ENCODE data around the gene RUNDC1.

DNA sequence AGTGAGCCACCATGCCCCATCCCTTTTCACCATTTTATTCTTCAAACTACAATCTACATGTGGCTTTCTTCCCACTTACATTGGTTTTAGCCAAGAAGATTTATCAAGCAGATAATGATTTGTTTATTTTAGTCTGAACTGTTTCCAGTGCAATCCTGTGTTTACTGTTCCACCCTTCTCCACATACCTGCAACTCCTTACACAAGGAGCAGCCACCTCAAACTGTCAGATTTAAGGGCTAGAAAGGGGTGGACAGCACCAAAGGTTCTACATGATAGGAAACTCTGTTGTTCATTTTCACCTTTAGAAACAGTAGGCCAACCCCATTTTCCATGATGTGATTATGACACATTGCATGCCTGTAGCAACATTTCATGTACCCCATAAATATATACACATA is 1.9 kb downstream of the RUNDC1 start:
- TF ChIP-seq, protein P1, sequence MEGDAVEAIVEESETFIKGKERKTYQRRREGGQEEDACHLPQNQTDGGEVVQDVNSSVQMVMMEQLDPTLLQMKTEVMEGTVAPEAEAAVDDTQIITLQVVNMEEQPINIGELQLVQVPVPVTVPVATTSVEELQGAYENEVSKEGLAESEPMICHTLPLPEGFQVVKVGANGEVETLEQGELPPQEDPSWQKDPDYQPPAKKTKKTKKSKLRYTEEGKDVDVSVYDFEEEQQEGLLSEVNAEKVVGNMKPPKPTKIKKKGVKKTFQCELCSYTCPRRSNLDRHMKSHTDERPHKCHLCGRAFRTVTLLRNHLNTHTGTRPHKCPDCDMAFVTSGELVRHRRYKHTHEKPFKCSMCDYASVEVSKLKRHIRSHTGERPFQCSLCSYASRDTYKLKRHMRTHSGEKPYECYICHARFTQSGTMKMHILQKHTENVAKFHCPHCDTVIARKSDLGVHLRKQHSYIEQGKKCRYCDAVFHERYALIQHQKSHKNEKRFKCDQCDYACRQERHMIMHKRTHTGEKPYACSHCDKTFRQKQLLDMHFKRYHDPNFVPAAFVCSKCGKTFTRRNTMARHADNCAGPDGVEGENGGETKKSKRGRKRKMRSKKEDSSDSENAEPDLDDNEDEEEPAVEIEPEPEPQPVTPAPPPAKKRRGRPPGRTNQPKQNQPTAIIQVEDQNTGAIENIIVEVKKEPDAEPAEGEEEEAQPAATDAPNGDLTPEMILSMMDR (IDR thresholded peaks at IDR 0.05; ENCODE audit: insufficient read depth, low read length, poor library complexity, severe bottlenecking): no peak
- no peak for TF ChIP-seq EZH2phosphoT487 (conservative IDR thresholded peaks at IDR 0.05; ENCODE audit: low read length)

Data from SU-DHL-6 (cell line).